ENCODE measurements around the gene GRIN3B. TPM values are rescaled to one million over a fixed set of nuclear protein-coding genes. Genes with fewer than 3 reads are reported as not detected.

The GRIN3B gene
- total RNA-seq, 1 donor from 2014 or later: 0.65 TPM

DNA sequence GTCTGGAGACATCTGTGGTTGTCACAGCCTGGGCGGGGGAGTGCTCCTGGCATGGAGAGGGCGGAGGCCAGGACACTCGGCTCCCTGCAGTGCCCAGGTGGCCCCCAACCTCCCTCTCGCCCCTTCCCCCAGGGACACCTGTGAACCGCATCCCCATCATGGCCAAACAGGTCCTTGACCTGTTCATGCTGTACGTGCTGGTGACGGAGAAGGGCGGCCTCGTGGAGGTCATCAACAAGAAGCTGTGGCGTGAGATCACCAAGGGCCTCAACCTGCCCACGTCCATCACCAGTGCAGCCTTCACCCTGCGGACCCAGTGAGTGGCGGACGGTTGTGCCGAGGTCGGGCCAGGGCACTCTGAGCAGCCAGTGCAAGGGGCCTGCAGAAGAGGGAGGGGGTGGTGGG lies 36.1 kb upstream of the GRIN3B start:
- TF ChIP-seq, protein P1, sequence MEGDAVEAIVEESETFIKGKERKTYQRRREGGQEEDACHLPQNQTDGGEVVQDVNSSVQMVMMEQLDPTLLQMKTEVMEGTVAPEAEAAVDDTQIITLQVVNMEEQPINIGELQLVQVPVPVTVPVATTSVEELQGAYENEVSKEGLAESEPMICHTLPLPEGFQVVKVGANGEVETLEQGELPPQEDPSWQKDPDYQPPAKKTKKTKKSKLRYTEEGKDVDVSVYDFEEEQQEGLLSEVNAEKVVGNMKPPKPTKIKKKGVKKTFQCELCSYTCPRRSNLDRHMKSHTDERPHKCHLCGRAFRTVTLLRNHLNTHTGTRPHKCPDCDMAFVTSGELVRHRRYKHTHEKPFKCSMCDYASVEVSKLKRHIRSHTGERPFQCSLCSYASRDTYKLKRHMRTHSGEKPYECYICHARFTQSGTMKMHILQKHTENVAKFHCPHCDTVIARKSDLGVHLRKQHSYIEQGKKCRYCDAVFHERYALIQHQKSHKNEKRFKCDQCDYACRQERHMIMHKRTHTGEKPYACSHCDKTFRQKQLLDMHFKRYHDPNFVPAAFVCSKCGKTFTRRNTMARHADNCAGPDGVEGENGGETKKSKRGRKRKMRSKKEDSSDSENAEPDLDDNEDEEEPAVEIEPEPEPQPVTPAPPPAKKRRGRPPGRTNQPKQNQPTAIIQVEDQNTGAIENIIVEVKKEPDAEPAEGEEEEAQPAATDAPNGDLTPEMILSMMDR (conservative IDR thresholded peaks at IDR 0.05): no peak
- no peaks in the 10 kb centered on the region for H3K27me3 Mint-ChIP-seq
- peaks cover 19% of the 10 kb centered on the region for H3K36me3 Mint-ChIP-seq
- H3K4me3 Mint-ChIP-seq: no peak overlapping the region
- no peak for DNase-seq (ENCODE audit: extremely low spot score, unreplicated experiment)
- H3K4me1 Mint-ChIP-seq (ENCODE audit: unreplicated experiment): peaks cover 13% of the 10 kb centered on the region
- no peak overlapping the region for H3K27ac Mint-ChIP-seq
- H3K9me3 Mint-ChIP-seq: no peaks in the 10 kb centered on the region

DNA sequence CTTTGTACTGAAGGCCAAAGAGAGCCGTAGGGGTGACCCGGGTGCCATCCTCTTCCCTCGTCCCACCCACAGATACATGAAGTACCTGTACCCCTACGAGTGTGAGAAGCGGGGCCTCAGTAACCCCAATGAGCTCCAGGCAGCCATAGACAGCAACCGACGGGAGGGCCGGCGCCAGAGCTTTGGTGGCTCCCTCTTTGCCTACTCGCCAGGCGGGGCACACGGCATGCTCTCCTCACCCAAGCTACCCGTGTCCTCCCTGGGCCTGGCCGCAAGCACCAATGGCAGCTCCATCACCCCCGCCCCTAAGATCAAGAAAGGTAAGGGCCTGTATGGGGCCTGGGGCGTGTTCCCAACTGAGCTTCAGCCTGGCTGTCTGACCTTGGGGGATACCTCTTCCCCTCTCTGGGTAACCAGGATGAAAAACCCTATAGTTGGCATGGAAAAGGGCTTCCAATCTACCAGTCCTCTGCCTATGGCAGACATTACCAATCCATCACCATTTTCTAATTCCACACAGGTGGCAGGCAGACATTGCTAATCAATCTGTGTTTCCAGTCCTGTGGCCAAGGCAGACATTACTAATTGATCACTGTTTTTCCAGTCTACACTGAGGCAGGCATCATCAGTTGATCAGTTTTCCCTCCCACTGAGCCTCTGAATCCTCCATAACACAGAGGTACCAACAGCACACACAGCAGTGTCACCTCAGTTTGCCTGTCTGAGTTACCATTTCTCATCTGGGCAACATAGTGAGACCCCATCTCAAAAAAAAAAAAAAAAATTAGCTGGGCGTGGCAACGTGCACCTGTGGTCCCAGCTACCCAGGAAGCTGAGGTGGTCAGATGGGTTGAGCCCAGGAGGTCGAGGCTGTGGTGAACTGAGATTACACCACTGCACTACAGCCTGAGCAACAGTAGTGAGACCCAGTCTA lies 35.2 kb upstream of the GRIN3B start:
- Mint-ChIP-seq H3K27ac (no peak overlapping the region), H3K9me3 (no peaks in the 10 kb centered on the region), H3K4me3 (peak overlapping the region; percentile 28), H3K4me1 (ENCODE audit: unreplicated experiment) (peaks cover 9% of the 10 kb centered on the region), H3K36me3 (peaks cover 16% of the 10 kb centered on the region), H3K27me3 (no peaks in the 10 kb centered on the region)
- TF ChIP-seq, protein P1 (conservative IDR thresholded peaks at IDR 0.05): no peak
- no peak for DNase-seq (ENCODE audit: extremely low spot score, unreplicated experiment)

DNA sequence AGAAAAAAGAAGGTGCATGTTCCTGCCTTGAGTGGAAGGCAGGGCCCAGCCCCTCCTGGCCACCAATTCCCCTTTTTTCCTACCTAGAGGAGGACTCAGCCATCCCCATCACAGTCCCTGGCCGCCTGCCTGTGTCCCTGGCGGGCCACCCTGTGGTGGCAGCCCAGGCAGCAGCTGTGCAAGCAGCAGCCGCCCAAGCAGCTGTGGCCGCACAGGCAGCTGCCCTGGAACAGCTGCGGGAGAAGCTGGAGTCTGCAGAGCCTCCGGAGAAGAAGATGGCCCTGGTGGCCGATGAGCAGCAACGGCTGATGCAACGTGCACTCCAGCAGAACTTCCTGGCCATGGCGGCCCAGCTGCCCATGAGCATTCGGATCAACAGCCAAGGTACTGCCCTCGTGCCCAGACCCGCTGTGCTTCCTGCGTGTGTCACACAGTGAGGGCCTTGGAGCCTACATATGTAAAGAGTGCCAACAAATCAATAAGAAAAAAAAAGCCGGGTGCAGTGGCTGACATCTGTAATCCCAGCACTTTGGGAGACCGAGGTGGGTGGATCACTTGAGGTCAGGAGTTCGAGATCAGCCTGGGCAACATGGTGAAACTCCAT lies 33.6 kb upstream of the GRIN3B start:
- no peaks in the 10 kb centered on the region for H3K27me3 Mint-ChIP-seq
- no peak for DNase-seq (ENCODE audit: extremely low spot score, unreplicated experiment)
- peaks cover 21% of the 10 kb centered on the region for H3K36me3 Mint-ChIP-seq
- H3K27ac Mint-ChIP-seq: no peak overlapping the region
- peaks cover 9% of the 10 kb centered on the region for H3K4me1 Mint-ChIP-seq (ENCODE audit: unreplicated experiment)
- H3K4me3 Mint-ChIP-seq: no peak overlapping the region
- TF ChIP-seq, protein P1 (conservative IDR thresholded peaks at IDR 0.05): no peak
- no peaks in the 10 kb centered on the region for H3K9me3 Mint-ChIP-seq

DNA sequence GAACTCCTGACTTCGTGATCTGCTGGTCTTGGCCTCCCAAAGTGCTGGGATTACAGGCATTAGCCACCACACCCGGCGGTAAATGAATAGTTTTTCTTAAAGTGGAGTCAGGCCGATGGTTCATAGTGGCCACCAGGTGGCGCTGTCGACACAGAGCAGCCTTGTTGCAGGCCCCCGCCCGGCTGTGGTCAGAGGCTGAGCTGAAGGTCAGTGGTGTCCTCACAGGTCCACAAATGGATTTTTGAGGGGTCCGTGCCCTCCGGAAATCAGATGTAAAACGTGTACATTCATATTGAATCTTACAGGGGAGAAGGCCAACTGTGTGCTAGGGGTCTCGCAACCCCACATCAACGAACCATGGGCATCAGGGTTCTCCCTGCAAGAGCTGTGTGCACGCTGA lies 29.5 kb upstream of the GRIN3B start:
- Mint-ChIP-seq H3K27ac (peak overlapping the region; percentile 43), H3K36me3 (peaks cover 18% of the 10 kb centered on the region), H3K4me1 (ENCODE audit: unreplicated experiment) (no peaks in the 10 kb centered on the region), H3K27me3 (no peaks in the 10 kb centered on the region), H3K9me3 (no peaks in the 10 kb centered on the region), H3K4me3 (no peak overlapping the region)
- DNase-seq (ENCODE audit: extremely low spot score, unreplicated experiment): no peak
- TF ChIP-seq, protein P1 (conservative IDR thresholded peaks at IDR 0.05): peak; percentile 79

DNA sequence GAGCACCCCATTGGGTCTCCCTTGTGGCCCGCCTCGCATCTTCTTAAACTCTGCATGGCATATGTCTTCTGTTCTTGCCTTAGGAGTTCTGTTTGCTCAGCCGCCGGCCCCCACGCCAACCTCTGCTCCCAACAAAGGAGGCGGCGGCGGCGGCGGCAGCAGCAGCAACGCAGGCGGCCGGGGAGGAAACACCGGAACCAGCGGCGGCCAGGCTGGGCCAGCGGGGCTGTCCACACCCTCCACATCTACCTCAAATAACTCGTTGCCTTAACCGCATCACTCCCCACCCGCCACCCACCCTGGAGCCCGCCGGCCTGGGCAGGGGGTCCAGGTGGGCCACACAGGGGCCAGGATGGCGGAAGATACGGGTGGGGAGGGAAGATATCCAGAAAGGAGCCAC lies 28.4 kb upstream of the GRIN3B start:
- H3K27ac Mint-ChIP-seq: no peak overlapping the region
- no peaks in the 10 kb centered on the region for H3K4me1 Mint-ChIP-seq (ENCODE audit: unreplicated experiment)
- no peak overlapping the region for H3K4me3 Mint-ChIP-seq
- peaks cover 18% of the 10 kb centered on the region for H3K36me3 Mint-ChIP-seq
- TF ChIP-seq, protein P1 (conservative IDR thresholded peaks at IDR 0.05): no peak
- DNase-seq (ENCODE audit: extremely low spot score, unreplicated experiment): no peak
- H3K27me3 Mint-ChIP-seq: no peaks in the 10 kb centered on the region
- no peaks in the 10 kb centered on the region for H3K9me3 Mint-ChIP-seq
